Natural killer cell (primary cell): ENCODE measurements around the gene TKFC. TPM values are rescaled to one million over a fixed set of nuclear protein-coding genes. Genes with fewer than 3 reads are reported as not detected.

Experiments used
- ATAC-seq, 3 donors: fragments of 150-1000 bp in 2 of 3; fragments of 200-7000 bp in 1 of 3; cut with Tn5 transposase; 1 replicate in 1 of 3; 2 replicates in 2 of 3; pipeline ENCODE4 v1.10.0; 2021; ENCODE audit warnings: mild to moderate bottlenecking in 2 of 3, moderate library complexity in 2 of 3
- DNase-seq, 2 donors: peaks; one replicate each; pipeline versions ENCODE4 v3.0.0 to v3.0.0-alpha.2; 2013 to 2021; ENCODE audit warnings: mixed read lengths in 1 of 2
- H3K27ac ChIP-seq: one replicate; pipeline ENCODE4 v1.5.1; 2013; ENCODE audit warnings: mild to moderate bottlenecking, low read length
- H3K27me3 ChIP-seq: one replicate; pipeline ENCODE4 v1.6.1; 2013; ENCODE audit warnings: low read length; ENCODE audit not compliant: control insufficient read depth, insufficient read depth
- H3K36me3 ChIP-seq: one replicate; pipeline ENCODE4 v1.6.1; 2013; ENCODE audit warnings: low read length; ENCODE audit not compliant: control insufficient read depth, insufficient read depth
- H3K4me1 ChIP-seq: one replicate; pipeline ENCODE4 v1.6.1; 2013; ENCODE audit warnings: low read length; ENCODE audit not compliant: control insufficient read depth, insufficient read depth
- H3K4me3 ChIP-seq: one replicate; pipeline ENCODE4 v1.5.1; 2013; ENCODE audit warnings: low read length
- H3K9me3 ChIP-seq: one replicate; pipeline ENCODE4 v1.6.1; 2013; ENCODE audit warnings: low read length; ENCODE audit not compliant: control insufficient read depth, insufficient read depth
- H3K27ac Mint-ChIP-seq, 2 donors: one replicate each; pipeline ENCODE4 v1.8.0; 2022; ENCODE audit warnings: mild to moderate bottlenecking in 2 of 2, mixed read lengths in 2 of 2, moderate library complexity in 1 of 2
- H3K27me3 Mint-ChIP-seq, 2 donors: one replicate each; pipeline ENCODE4 v1.8.0; 2022; ENCODE audit warnings: low read depth in 2 of 2, mixed read lengths in 2 of 2
- H3K36me3 Mint-ChIP-seq: one replicate; pipeline ENCODE4 v1.8.0; 2022; ENCODE audit warnings: mixed read lengths
- H3K4me1 Mint-ChIP-seq, 2 donors: one replicate each; pipeline ENCODE4 v1.8.0; 2022; ENCODE audit warnings: mixed read lengths in 2 of 2
- H3K4me3 Mint-ChIP-seq: one replicate; pipeline ENCODE4 v1.8.0; 2022; ENCODE audit warnings: mild to moderate bottlenecking, moderate library complexity, mixed read lengths
- H3K9me3 Mint-ChIP-seq, 2 donors: one replicate each; pipeline ENCODE4 v1.8.0; 2022; ENCODE audit warnings: mixed read lengths in 2 of 2
- WGBS: methylation state at CpG from one replicate; pipeline ENCODE4 v1.1.7; 2013; ENCODE audit warnings: missing lambda C conversion rate; ENCODE audit not compliant: insufficient coverage; 5-methylcytosine and 5-hydroxymethylcytosine counted together
- intact Hi-C: fragments of 100-400 bp; cut with micrococcal nuclease; formaldehyde crosslinking; loops from one replicate; pipeline ENCODE4 v1.14.2; 2022
- total RNA-seq, 4 donors: library from RNA; stranded (reverse); fragments of 120-200 nt in 1 of 4; gene quantifications; one replicate each; pipeline versions ENCODE4 v1.2.3 to v1.2.4, GENCODE V29; 2013 to 2022
- TF ChIP-seq, protein P1 (sequence below): fragments of 200-600 bp; IDR thresholded peaks from one replicate; pipeline ENCODE4 v1.8.0; 2022; ENCODE audit warnings: antibody characterized with exemption

Gene TKFC
- total RNA-seq, 3 donors from 2014 or later (not counting 1 experiment from before 2014, with no cell fraction given), result 32.9 to 54.8 (median 38.6) TPM

- Histone ChIP-seq H3K9me3 (no peaks in the 10 kb centered on the region), H3K36me3 (peaks cover 89% of the 10 kb centered on the region), H3K4me3 (no peak overlapping the region), H3K27me3 (no peaks in the 10 kb centered on the region), H3K27ac (no peak overlapping the region), H3K4me1 (no peaks in the 10 kb centered on the region)
- TF ChIP-seq, protein P1, sequence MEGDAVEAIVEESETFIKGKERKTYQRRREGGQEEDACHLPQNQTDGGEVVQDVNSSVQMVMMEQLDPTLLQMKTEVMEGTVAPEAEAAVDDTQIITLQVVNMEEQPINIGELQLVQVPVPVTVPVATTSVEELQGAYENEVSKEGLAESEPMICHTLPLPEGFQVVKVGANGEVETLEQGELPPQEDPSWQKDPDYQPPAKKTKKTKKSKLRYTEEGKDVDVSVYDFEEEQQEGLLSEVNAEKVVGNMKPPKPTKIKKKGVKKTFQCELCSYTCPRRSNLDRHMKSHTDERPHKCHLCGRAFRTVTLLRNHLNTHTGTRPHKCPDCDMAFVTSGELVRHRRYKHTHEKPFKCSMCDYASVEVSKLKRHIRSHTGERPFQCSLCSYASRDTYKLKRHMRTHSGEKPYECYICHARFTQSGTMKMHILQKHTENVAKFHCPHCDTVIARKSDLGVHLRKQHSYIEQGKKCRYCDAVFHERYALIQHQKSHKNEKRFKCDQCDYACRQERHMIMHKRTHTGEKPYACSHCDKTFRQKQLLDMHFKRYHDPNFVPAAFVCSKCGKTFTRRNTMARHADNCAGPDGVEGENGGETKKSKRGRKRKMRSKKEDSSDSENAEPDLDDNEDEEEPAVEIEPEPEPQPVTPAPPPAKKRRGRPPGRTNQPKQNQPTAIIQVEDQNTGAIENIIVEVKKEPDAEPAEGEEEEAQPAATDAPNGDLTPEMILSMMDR, result no peak
- WGBS, result 96% methylated on average over 7 of the region's 7 CpGs
- Mint-ChIP-seq H3K36me3 (peaks cover 12% of the 10 kb centered on the region), H3K4me3 (no peak overlapping the region), H3K9me3 (no peaks in the 10 kb centered on the region), H3K27me3 (no peaks in the 10 kb centered on the region), H3K27ac (no peak overlapping the region), H3K4me1 (no peaks in the 10 kb centered on the region)
- ATAC-seq (no peak), DNase-seq (no peak)
- intact Hi-C loops, result no loop called here
Measured at GRCh38 chr11:61309739-61310138, 23.3 kb upstream of the TKFC start.

GRCh38 chr11:61310749-61311148, 22.3 kb upstream of the TKFC start:
- H3K9me3 ChIP-seq, result no peaks in the 10 kb centered on the region
- no peak for ATAC-seq
- H3K4me3 ChIP-seq, result no peak overlapping the region
- peaks cover 12% of the 10 kb centered on the region for H3K36me3 Mint-ChIP-seq
- no peaks in the 10 kb centered on the region for H3K27me3 ChIP-seq
- H3K27ac Mint-ChIP-seq, result no peak overlapping the region
- H3K27me3 Mint-ChIP-seq, result no peaks in the 10 kb centered on the region
- intact Hi-C loops, result no loop called here
- WGBS, result over 99% methylated on average over 8 of the region's 8 CpGs
- H3K4me1 Mint-ChIP-seq, result no peaks in the 10 kb centered on the region
- TF ChIP-seq, protein P1, result no peak
- H3K27ac ChIP-seq, result no peak overlapping the region
- H3K4me1 ChIP-seq, result no peaks in the 10 kb centered on the region
- no peaks in the 10 kb centered on the region for H3K9me3 Mint-ChIP-seq
- no peak overlapping the region for H3K4me3 Mint-ChIP-seq
- no peak for DNase-seq
- peaks cover 92% of the 10 kb centered on the region for H3K36me3 ChIP-seq

GRCh38 chr11:61315260-61315659, 17.8 kb upstream of the TKFC start:
- no peak for ATAC-seq
- no peak overlapping the region for H3K4me3 ChIP-seq

More at GRCh38 chr11:61315260-61315659, 17.8 kb upstream of the TKFC start:
- Mint-ChIP-seq H3K27ac (no peak overlapping the region), H3K4me3 (no peak overlapping the region), H3K27me3 (no peaks in the 10 kb centered on the region), H3K36me3 (peaks cover 17% of the 10 kb centered on the region), H3K9me3 (no peaks in the 10 kb centered on the region), H3K4me1 (no peaks in the 10 kb centered on the region)
- H3K4me1 ChIP-seq, result no peaks in the 10 kb centered on the region
- intact Hi-C loops, result no loop called here
- no peak for DNase-seq
- H3K27me3 ChIP-seq, result no peaks in the 10 kb centered on the region
- WGBS, result 96% methylated on average over 2 of the region's 2 CpGs
- H3K36me3 ChIP-seq, result peaks cover 85% of the 10 kb centered on the region
- no peak overlapping the region for H3K27ac ChIP-seq
- TF ChIP-seq, protein P1, result no peak
- H3K9me3 ChIP-seq, result no peaks in the 10 kb centered on the region
